IPS-20b (cell line): Measurements from ENCODE around the gene ACOT11.

Experiments
- H3K27ac ChIP-seq: one replicate; pipeline ENCODE4 v1.5.1; 2013; ENCODE audit warnings: low read length
- H3K27me3 ChIP-seq: 2 replicates; pipeline ENCODE4 v1.6.1; 2013; ENCODE audit warnings: mild to moderate bottlenecking, low read length, inconsistent platforms; ENCODE audit not compliant: insufficient read depth
- H3K36me3 ChIP-seq: 2 replicates; pipeline ENCODE4 v1.6.1; 2013; ENCODE audit warnings: low read depth, mild to moderate bottlenecking, inconsistent platforms, low read length, moderate library complexity; ENCODE audit not compliant: insufficient read depth
- H3K4me1 ChIP-seq: 2 replicates; pipeline ENCODE4 v1.6.1; 2013; ENCODE audit warnings: mild to moderate bottlenecking, control low read depth, inconsistent platforms, low read length, moderate library complexity; ENCODE audit not compliant: insufficient read depth
- H3K4me3 ChIP-seq: 2 replicates; pipeline ENCODE4 v1.5.1; 2013; ENCODE audit warnings: mild to moderate bottlenecking, low read length, inconsistent platforms
- H3K9ac ChIP-seq: 2 replicates; pipeline ENCODE4 v1.6.1; 2013; ENCODE audit warnings: low read depth, mild to moderate bottlenecking, inconsistent platforms, low read length, moderate library complexity
- H3K9me3 ChIP-seq: 2 replicates; pipeline ENCODE4 v1.6.1; 2013; ENCODE audit warnings: mild to moderate bottlenecking, low read depth, low read length, inconsistent platforms; ENCODE audit not compliant: insufficient read depth

ACOT11 gene

GRCh38 chr1:54570161-54570560 is 22.1 kb downstream of the ACOT11 start:
- H3K9me3 ChIP-seq = no peaks in the 10 kb centered on the region
- H3K4me1 ChIP-seq = peaks cover 28% of the 10 kb centered on the region; the same call in 1 of the 2 replicates
- no peaks in the 10 kb centered on the region for H3K36me3 ChIP-seq
- H3K27ac ChIP-seq = peak overlapping the region; percentile 21
- no peak overlapping the region for H3K4me3 ChIP-seq
- H3K27me3 ChIP-seq = no peaks in the 10 kb centered on the region
- H3K9ac ChIP-seq = no peak overlapping the region

- H3K4me1 ChIP-seq = peaks cover 29% of the 10 kb centered on the region; the same call in 1 of the 2 replicates
- peak overlapping the region; percentile 23; the same call in 1 of the 2 replicates for H3K9ac ChIP-seq
- H3K36me3 ChIP-seq = no peaks in the 10 kb centered on the region
- H3K9me3 ChIP-seq = no peaks in the 10 kb centered on the region
- H3K4me3 ChIP-seq = no peak overlapping the region
- H3K27ac ChIP-seq = no peak overlapping the region
- H3K27me3 ChIP-seq = no peaks in the 10 kb centered on the region
These were observed 23.3 kb downstream of the ACOT11 start for GRCh38 chr1:54571326-54571725.

GRCh38 chr1:54571803-54572541 is 23.9 kb downstream of the ACOT11 start:
- peaks cover 29% of the 10 kb centered on the region; the same call in 1 of the 2 replicates for H3K4me1 ChIP-seq
- peak overlapping the region; percentile 23; the same call in 1 of the 2 replicates for H3K9ac ChIP-seq
- no peaks in the 10 kb centered on the region for H3K27me3 ChIP-seq
- H3K4me3 ChIP-seq = no peak overlapping the region
- no peaks in the 10 kb centered on the region for H3K36me3 ChIP-seq
- H3K27ac ChIP-seq = no peak overlapping the region
- H3K9me3 ChIP-seq = no peaks in the 10 kb centered on the region

GRCh38 chr1:54572542-54572850 is 24.5 kb downstream of the ACOT11 start:
- H3K36me3 ChIP-seq = no peaks in the 10 kb centered on the region
- no peak overlapping the region for H3K27ac ChIP-seq
- H3K27me3 ChIP-seq = no peaks in the 10 kb centered on the region
- H3K9me3 ChIP-seq = no peaks in the 10 kb centered on the region
- no peak overlapping the region for H3K9ac ChIP-seq
- no peak overlapping the region for H3K4me3 ChIP-seq
- peaks cover 29% of the 10 kb centered on the region; the same call in 1 of the 2 replicates for H3K4me1 ChIP-seq

GRCh38 chr1:54574158-54574778 is 26.2 kb downstream of the ACOT11 start:
- Histone ChIP-seq H3K4me3 (no peak overlapping the region), H3K36me3 (no peaks in the 10 kb centered on the region), H3K9me3 (no peaks in the 10 kb centered on the region), H3K9ac (no peak overlapping the region), H3K27ac (no peak overlapping the region), H3K4me1 (peaks cover 35% of the 10 kb centered on the region; the same call in 1 of the 2 replicates), H3K27me3 (no peaks in the 10 kb centered on the region)

GRCh38 chr1:54575161-54575560 is 27.1 kb downstream of the ACOT11 start:
- no peaks in the 10 kb centered on the region for H3K9me3 ChIP-seq
- H3K27me3 ChIP-seq = no peaks in the 10 kb centered on the region
- H3K4me1 ChIP-seq = peaks cover 26% of the 10 kb centered on the region; the same call in 1 of the 2 replicates
- no peak overlapping the region for H3K4me3 ChIP-seq
- H3K9ac ChIP-seq = no peak overlapping the region
- H3K36me3 ChIP-seq = no peaks in the 10 kb centered on the region
- H3K27ac ChIP-seq = no peak overlapping the region

- Histone ChIP-seq H3K4me3 (no peak overlapping the region), H3K9me3 (no peaks in the 10 kb centered on the region), H3K27ac (no peak overlapping the region), H3K27me3 (no peaks in the 10 kb centered on the region), H3K36me3 (no peaks in the 10 kb centered on the region), H3K4me1 (peaks cover 24% of the 10 kb centered on the region; the same call in 1 of the 2 replicates), H3K9ac (no peak overlapping the region)
These were observed 27.7 kb downstream of the ACOT11 start for GRCh38 chr1:54575605-54576290.

GRCh38 chr1:54577612-54578011 is 29.6 kb downstream of the ACOT11 start:
- no peaks in the 10 kb centered on the region for H3K9me3 ChIP-seq
- H3K4me3 ChIP-seq = no peak overlapping the region
- no peak overlapping the region for H3K9ac ChIP-seq
- no peaks in the 10 kb centered on the region for H3K36me3 ChIP-seq
- peaks cover 16% of the 10 kb centered on the region; the same call in 1 of the 2 replicates for H3K4me1 ChIP-seq
- no peaks in the 10 kb centered on the region for H3K27me3 ChIP-seq
- H3K27ac ChIP-seq = no peak overlapping the region

- Histone ChIP-seq H3K36me3 (no peaks in the 10 kb centered on the region), H3K27ac (no peak overlapping the region), H3K27me3 (no peaks in the 10 kb centered on the region), H3K4me1 (peaks cover 26% of the 10 kb centered on the region; the same call in 1 of the 2 replicates), H3K9me3 (no peaks in the 10 kb centered on the region), H3K9ac (peak overlapping the region; percentile 45; the same call in 1 of the 2 replicates), H3K4me3 (no peak overlapping the region)
These were observed 31.3 kb downstream of the ACOT11 start for GRCh38 chr1:54579337-54579781.

GRCh38 chr1:54580856-54581550 is 33.0 kb downstream of the ACOT11 start:
- H3K4me3 ChIP-seq = no peak overlapping the region
- peaks cover 20% of the 10 kb centered on the region; the same call in 1 of the 2 replicates for H3K4me1 ChIP-seq
- H3K27ac ChIP-seq = no peak overlapping the region
- H3K9ac ChIP-seq = no peak overlapping the region
- no peaks in the 10 kb centered on the region for H3K27me3 ChIP-seq
- no peaks in the 10 kb centered on the region for H3K36me3 ChIP-seq
- no peaks in the 10 kb centered on the region for H3K9me3 ChIP-seq

GRCh38 chr1:54581621-54582035 is 33.6 kb downstream of the ACOT11 start:
- no peak overlapping the region for H3K27ac ChIP-seq
- H3K27me3 ChIP-seq = no peaks in the 10 kb centered on the region
- H3K4me1 ChIP-seq = peaks cover 20% of the 10 kb centered on the region; the same call in 1 of the 2 replicates
- H3K4me3 ChIP-seq = no peak overlapping the region
- no peaks in the 10 kb centered on the region for H3K9me3 ChIP-seq
- H3K9ac ChIP-seq = no peak overlapping the region
- H3K36me3 ChIP-seq = no peaks in the 10 kb centered on the region
